GM12864 (cell line): ENCODE results near the gene SMPDL3A.

Source experiments
- DNase-seq: peaks from one replicate; pipeline ENCODE4 v3.0.0-alpha.2; 2011; ENCODE audit warnings: low read depth
- H3K4me3 ChIP-seq: 2 replicates; pipeline ENCODE4 v1.5.1; 2011; ENCODE audit warnings: mild to moderate bottlenecking, low read depth, low read length, control low read depth
- CTCF ChIP-seq: IDR thresholded peaks from 2 replicates; pipeline ENCODE4 v1.5.1; 2011; ENCODE audit warnings: low read depth, mild to moderate bottlenecking, moderate library complexity, low read length, control low read depth, inconsistent platforms; ENCODE audit errors: missing control alignments

The SMPDL3A gene

GRCh38 chr6:122792766-122793165, 3.7 kb downstream of the SMPDL3A start:
- TF ChIP-seq CTCF, result no peak
- H3K4me3 ChIP-seq, result no peak overlapping the region
- no peak for DNase-seq

- DNase-seq, result no peak
- no peak overlapping the region for H3K4me3 ChIP-seq
- no peak for TF ChIP-seq CTCF
Measured at GRCh38 chr6:122797537-122797936, 8.5 kb downstream of the SMPDL3A start.

- TF ChIP-seq CTCF, result no peak
- no peak for DNase-seq
- no peak overlapping the region for H3K4me3 ChIP-seq
Measured at GRCh38 chr6:122798099-122798641, 9.1 kb downstream of the SMPDL3A start.

- no peak for DNase-seq
- H3K4me3 ChIP-seq, result no peak overlapping the region
- TF ChIP-seq CTCF, result no peak
Measured at GRCh38 chr6:122799140-122799745, 10.2 kb downstream of the SMPDL3A start.

- no peak for DNase-seq
- no peak for TF ChIP-seq CTCF
- H3K4me3 ChIP-seq, result no peak overlapping the region
Measured at GRCh38 chr6:122799916-122800686, 11.0 kb downstream of the SMPDL3A start.

- no peak for DNase-seq
- TF ChIP-seq CTCF, result no peak
- no peak overlapping the region for H3K4me3 ChIP-seq
Measured at GRCh38 chr6:122800906-122801305, 11.8 kb downstream of the SMPDL3A start.
